WTC11 (cell line): ENCODE data around the gene DCAF15. TPM values are rescaled to one million over a fixed set of nuclear protein-coding genes. Genes with fewer than 3 reads are reported as not detected.

Source experiments
- total RNA-seq: library from RNA; stranded (reverse); gene quantifications from 3 replicates; pipeline ENCODE4 v1.2.3, GENCODE V29; 2021

The DCAF15 gene
- total RNA-seq, 1 experiment from 2014 or later = 82.9 TPM

Other genes starting within 250 kb of the DCAF15 start
- 27.9 to 29.9 TPM (median 28.1 TPM) in 3 replicates for gene MRI1, start 188.0 kb upstream of the DCAF15 start, total RNA-seq
- gene C19orf53, start 178.1 kb upstream of the DCAF15 start, total RNA-seq = 102 to 112 TPM (median 110 TPM) in 3 replicates
- 33.4 to 35.5 TPM (median 34.2 TPM) in 3 replicates for gene ZSWIM4, start 157.1 kb upstream of the DCAF15 start, total RNA-seq
- 0.66 to 1.1 TPM (median 0.71 TPM) in 3 replicates for gene NANOS3, start 75.4 kb upstream of the DCAF15 start, total RNA-seq
- 5.0 to 7.2 TPM (median 6.4 TPM) in 3 replicates for gene BRME1, start 46.4 kb upstream of the DCAF15 start, total RNA-seq
- 36.6 to 44.2 TPM (median 42.2 TPM) in 3 replicates for gene CC2D1A, start 46.3 kb upstream of the DCAF15 start, total RNA-seq
- 1.1 to 1.4 TPM (median 1.4 TPM) in 3 replicates for gene PODNL1, start 14.1 kb upstream of the DCAF15 start, total RNA-seq
- gene RFX1, start 53.8 kb downstream of the DCAF15 start, total RNA-seq = 20.4 to 23.2 TPM (median 21.4 TPM) in 3 replicates
- gene RLN3, start 75.6 kb downstream of the DCAF15 start, total RNA-seq = not detected in 3 replicates
- gene IL27RA, start 79.3 kb downstream of the DCAF15 start, total RNA-seq = 11.8 to 12.2 TPM (median 12.0 TPM) in 3 replicates
- gene PALM3, start 109.6 kb downstream of the DCAF15 start, total RNA-seq = 25.9 to 31.1 TPM (median 28.6 TPM) in 3 replicates
- 2.4 to 3.4 TPM (median 3.2 TPM) in 3 replicates for gene MISP3, start 120.3 kb downstream of the DCAF15 start, total RNA-seq
- gene C19orf67, start 133.3 kb downstream of the DCAF15 start, total RNA-seq = 0.35 to 0.87 TPM (median 0.41 TPM) in 3 replicates
- 113 to 131 TPM (median 116 TPM) in 3 replicates for gene SAMD1, start 138.2 kb downstream of the DCAF15 start, total RNA-seq
- 37.8 to 48.0 TPM (median 41.7 TPM) in 3 replicates for gene PRKACA, start 165.3 kb downstream of the DCAF15 start, total RNA-seq
- gene ASF1B, start 184.1 kb downstream of the DCAF15 start, total RNA-seq = 37.1 to 40.4 TPM (median 38.4 TPM) in 3 replicates